ENCODE data around the gene SLC6A20. TPM values are rescaled to one million over a fixed set of nuclear protein-coding genes. Genes with fewer than 3 reads are reported as not detected.
A peak's percentile ranks its signal among the peaks of the same experiment; 100 is the strongest.

Gene SLC6A20, protein sequence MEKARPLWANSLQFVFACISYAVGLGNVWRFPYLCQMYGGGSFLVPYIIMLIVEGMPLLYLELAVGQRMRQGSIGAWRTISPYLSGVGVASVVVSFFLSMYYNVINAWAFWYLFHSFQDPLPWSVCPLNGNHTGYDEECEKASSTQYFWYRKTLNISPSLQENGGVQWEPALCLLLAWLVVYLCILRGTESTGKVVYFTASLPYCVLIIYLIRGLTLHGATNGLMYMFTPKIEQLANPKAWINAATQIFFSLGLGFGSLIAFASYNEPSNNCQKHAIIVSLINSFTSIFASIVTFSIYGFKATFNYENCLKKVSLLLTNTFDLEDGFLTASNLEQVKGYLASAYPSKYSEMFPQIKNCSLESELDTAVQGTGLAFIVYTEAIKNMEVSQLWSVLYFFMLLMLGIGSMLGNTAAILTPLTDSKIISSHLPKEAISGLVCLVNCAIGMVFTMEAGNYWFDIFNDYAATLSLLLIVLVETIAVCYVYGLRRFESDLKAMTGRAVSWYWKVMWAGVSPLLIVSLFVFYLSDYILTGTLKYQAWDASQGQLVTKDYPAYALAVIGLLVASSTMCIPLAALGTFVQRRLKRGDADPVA
- not detected in 2 replicates for total RNA-seq (2014; rRNA removed; shearing (Covaris generic); ENCODE audit: low replicate concordance)

DNA sequence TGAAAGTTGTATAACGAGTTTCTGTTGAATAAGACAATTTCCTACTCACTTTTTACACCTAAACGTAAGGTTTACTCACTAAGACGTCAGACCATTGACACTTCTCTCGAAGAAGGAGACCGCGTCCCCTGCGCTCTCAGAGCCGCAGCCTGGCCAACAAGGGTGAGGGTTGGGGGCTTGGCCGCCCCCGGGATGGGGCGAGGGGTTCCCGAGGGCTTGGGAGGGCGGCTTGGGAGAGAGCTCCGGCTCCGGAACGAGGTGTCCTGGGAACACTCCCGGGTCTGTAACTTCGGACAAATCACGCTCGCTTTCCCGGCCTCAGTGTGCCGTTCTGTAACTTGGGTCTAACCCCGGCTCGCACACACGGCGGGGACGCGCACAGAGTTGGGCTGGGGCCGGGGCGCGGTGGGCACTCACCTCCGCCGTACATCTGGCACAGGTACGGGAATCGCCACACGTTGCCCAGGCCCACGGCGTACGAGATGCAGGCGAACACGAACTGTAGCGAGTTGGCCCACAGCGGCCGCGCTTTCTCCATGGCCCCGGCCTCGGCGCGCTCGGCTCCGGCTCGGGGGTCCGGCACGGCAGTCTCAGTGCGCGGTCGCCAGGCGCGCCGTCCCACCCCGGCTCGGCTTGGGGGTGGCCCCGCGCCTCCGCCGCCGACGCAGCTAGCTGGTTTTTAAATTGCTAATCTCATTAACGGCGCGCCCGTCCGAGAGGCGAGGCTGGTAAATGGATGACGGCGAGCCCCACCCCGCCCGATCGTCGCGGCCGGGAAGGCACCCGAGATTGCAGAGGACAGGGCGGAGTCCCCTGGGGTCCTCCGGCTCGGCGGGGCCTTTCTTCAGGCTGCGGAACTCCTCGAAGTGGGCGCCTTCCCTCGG, at the start of gene SLC6A20:
Gene SLC6A20, minus strand, starts transcription at position 655 of the 884 bp plus-strand sequence. Its CDS starts 117 bp downstream, at position 538.
- H4K20me1 ChIP-seq (ENCODE audit: insufficient read depth, low read depth, low read length) = no peaks in the 10 kb centered on the region
- H3K4me3 ChIP-seq (ENCODE audit: low read length) = no peak within 1 kb of the TSS
- H3K9me3 ChIP-seq (ENCODE audit: low read length) = no peaks in the 10 kb centered on the region
- H3K4me2 ChIP-seq (ENCODE audit: low read depth, low read length, poor library complexity, severe bottlenecking) = no peak within 1 kb of the TSS
- no peak within 1 kb of the TSS for H2AFZ ChIP-seq (ENCODE audit: low read length)
- no peak within 1 kb of the TSS for H3K27ac ChIP-seq (ENCODE audit: low read length)
- no peaks in the 10 kb centered on the region for H3K36me3 ChIP-seq (ENCODE audit: insufficient read depth, low read length)
- no peaks in the 10 kb centered on the region for H3K9me2 ChIP-seq (replicated peaks; ENCODE audit: insufficient read depth, low read length)
- H3K27me3 ChIP-seq (ENCODE audit: low read length) = no peaks in the 10 kb centered on the region
- no peaks in the 10 kb centered on the region for H3K4me1 ChIP-seq (ENCODE audit: low read length)
- no peak within 1 kb of the TSS for H3K9ac ChIP-seq (ENCODE audit: low read length)
- H3K79me2 ChIP-seq (ENCODE audit: low read length) = no peaks in the 10 kb centered on the region
- no peak for DNase-seq

DNA sequence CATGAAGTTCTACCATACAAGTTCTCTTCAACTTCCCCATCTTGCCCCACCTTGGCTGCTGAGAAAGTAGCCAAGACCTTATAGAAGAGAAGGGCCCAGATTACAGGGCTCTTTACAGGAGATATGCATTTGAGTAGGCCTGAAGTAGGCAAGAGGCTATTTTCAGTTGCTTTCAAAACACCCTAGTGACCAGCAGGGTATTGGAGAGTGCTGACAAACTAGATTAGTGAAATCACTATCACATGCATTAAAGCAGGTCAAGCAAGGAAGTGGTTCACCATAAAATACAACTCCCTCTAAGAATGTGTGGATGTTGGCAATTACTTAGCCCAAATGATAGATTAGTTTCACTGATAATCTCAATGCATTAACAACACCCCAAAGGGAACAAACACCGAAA, 48.3 kb upstream of the SLC6A20 start:
- no peak overlapping the region for H3K27ac ChIP-seq (ENCODE audit: low read length)
- H3K36me3 ChIP-seq (ENCODE audit: insufficient read depth, low read length) = no peaks in the 10 kb centered on the region
- no peak overlapping the region for H3K4me3 ChIP-seq (ENCODE audit: low read length)
- H3K4me1 ChIP-seq (ENCODE audit: low read length) = peaks cover 14% of the 10 kb centered on the region
- no peaks in the 10 kb centered on the region for H3K79me2 ChIP-seq (ENCODE audit: low read length)
- no peaks in the 10 kb centered on the region for H3K9me3 ChIP-seq (ENCODE audit: low read length)
- no peaks in the 10 kb centered on the region for H4K20me1 ChIP-seq (ENCODE audit: insufficient read depth, low read depth, low read length)
- no peak for DNase-seq
- no peak overlapping the region for H3K9ac ChIP-seq (ENCODE audit: low read length)
- H2AFZ ChIP-seq (ENCODE audit: low read length) = no peak overlapping the region
- H3K27me3 ChIP-seq (ENCODE audit: low read length) = no peaks in the 10 kb centered on the region; the same call in 1 of the 2 replicates
- H3K4me2 ChIP-seq (ENCODE audit: low read depth, low read length, poor library complexity, severe bottlenecking) = no peak overlapping the region
- H3K9me2 ChIP-seq (replicated peaks; ENCODE audit: insufficient read depth, low read length) = no peaks in the 10 kb centered on the region

DNA sequence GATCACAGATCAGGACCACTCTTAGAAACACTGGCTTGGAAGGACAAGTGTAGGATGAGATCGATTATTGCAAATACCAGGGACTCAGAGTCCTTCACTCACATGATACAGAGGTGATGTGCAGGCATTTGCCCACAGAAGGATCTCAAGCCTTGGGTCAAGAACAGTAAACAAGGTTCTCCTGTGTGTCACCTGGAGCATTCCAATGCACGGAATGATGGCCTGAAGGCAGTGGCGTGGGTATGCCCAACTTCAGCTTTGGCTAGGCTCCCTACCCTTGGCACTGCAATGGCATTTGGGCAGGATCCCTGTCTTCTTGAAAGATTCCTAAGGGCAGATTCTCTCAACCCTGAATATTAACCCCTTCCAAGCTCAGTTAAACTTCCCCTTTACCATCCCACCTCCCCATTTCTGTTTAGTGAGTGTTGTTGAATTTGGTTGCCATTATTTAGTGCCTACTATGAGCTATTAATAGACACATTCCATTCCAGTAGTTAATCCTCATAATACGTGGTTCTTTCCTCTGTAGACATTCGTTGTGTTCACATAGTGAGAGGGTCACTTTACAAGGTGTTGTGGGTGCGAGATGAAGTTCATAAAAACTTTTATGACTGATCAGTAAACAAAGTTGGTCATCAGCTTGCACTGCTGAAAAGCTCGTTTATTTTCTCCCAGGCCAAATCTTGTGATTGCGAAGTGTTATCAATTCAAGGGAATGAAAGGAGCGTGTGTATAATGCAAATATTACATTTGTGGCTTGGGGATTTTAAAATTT, 46.7 kb upstream of the SLC6A20 start:
- Histone ChIP-seq H3K4me1 (ENCODE audit: low read length) (peaks cover 14% of the 10 kb centered on the region), H3K9me2 (replicated peaks; ENCODE audit: insufficient read depth, low read length) (no peaks in the 10 kb centered on the region), H3K36me3 (ENCODE audit: insufficient read depth, low read length) (no peaks in the 10 kb centered on the region), H3K27ac (ENCODE audit: low read length) (no peak overlapping the region), H3K27me3 (ENCODE audit: low read length) (no peaks in the 10 kb centered on the region; the same call in 1 of the 2 replicates), H3K4me2 (ENCODE audit: low read depth, low read length, poor library complexity, severe bottlenecking) (no peak overlapping the region), H2AFZ (ENCODE audit: low read length) (no peak overlapping the region), H3K4me3 (ENCODE audit: low read length) (no peak overlapping the region), H4K20me1 (ENCODE audit: insufficient read depth, low read depth, low read length) (no peaks in the 10 kb centered on the region), H3K9ac (ENCODE audit: low read length) (no peak overlapping the region), H3K9me3 (ENCODE audit: low read length) (no peaks in the 10 kb centered on the region), H3K79me2 (ENCODE audit: low read length) (no peaks in the 10 kb centered on the region)
- DNase-seq = no peak

DNA sequence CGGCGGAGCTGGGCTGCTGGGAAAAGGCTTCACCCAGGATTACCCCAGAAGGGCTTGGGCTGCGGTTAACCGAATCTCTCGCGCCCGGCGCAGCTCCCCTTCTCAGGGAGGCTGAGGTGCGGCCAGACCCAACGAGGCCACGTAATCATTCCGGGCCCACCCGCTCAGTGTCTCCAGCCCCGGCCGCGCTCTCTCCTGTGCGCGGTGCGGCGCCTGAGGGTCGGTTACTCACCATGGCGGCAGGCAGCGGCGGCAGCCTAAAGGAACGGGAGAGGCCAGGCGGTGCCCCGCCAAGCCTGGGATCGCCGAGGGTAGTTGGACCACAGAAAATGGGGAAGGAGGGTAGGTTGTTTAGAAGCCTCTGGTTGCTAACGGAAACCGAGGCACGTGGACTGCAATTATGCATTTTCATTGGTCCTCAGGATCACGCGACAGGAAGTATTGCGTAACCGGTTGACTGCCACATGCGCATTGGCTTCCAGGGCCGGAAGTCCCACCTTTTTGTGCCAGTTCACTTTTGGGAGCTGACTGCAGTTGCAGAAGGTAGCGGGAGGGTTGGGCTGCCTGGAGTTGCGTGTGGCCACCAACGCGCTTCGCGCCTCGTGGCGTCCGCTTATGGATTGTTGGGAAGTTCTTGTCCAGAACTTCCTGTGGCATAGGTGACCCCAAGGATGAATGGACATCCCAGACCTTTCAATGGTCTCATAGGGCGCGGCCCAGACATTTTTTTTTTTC, 45.6 kb upstream of the SLC6A20 start, which contains the start of gene LZTFL1:
Gene LZTFL1, minus strand, starts transcription at position 363 of the 735 bp plus-strand sequence. Its CDS starts 128 bp downstream, at position 235.
- no peaks in the 10 kb centered on the region for H3K9me2 ChIP-seq (replicated peaks; ENCODE audit: insufficient read depth, low read length)
- H3K36me3 ChIP-seq (ENCODE audit: insufficient read depth, low read length) = no peaks in the 10 kb centered on the region
- H3K9ac ChIP-seq (ENCODE audit: low read length) = peak within 1 kb of the TSS; percentile 41
- H3K4me1 ChIP-seq (ENCODE audit: low read length) = peaks cover 14% of the 10 kb centered on the region
- DNase-seq = peak; percentile 91
- H3K4me2 ChIP-seq (ENCODE audit: low read depth, low read length, poor library complexity, severe bottlenecking) = peak within 1 kb of the TSS; percentile 63
- H4K20me1 ChIP-seq (ENCODE audit: insufficient read depth, low read depth, low read length) = no peaks in the 10 kb centered on the region
- H2AFZ ChIP-seq (ENCODE audit: low read length) = peak within 1 kb of the TSS; percentile 63; the same call in 1 of the 2 replicates
- no peaks in the 10 kb centered on the region; the same call in 1 of the 2 replicates for H3K27me3 ChIP-seq (ENCODE audit: low read length)
- no peaks in the 10 kb centered on the region for H3K9me3 ChIP-seq (ENCODE audit: low read length)
- peak within 1 kb of the TSS; percentile 65 for H3K4me3 ChIP-seq (ENCODE audit: low read length)
- no peak within 1 kb of the TSS for H3K27ac ChIP-seq (ENCODE audit: low read length)
- no peaks in the 10 kb centered on the region for H3K79me2 ChIP-seq (ENCODE audit: low read length)

DNA sequence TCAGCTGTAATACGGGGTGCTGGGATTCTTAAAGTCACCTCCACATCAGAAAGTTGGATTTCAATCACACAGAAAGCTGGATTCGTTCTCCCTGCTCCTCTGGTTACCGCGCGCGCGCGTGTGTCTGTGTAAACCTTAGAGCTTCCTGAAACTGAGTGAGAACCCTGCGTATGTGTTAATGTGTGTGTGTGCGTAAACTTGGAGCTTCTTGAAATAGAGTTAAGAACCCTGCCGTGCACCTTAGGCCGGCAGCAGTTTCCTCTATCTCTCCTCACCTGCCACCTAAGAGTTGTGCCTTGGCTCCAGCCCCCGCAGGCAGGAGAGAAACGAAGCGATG, 45.1 kb upstream of the SLC6A20 start:
- peaks cover 14% of the 10 kb centered on the region for H3K4me1 ChIP-seq (ENCODE audit: low read length)
- H3K9ac ChIP-seq (ENCODE audit: low read length) = peak overlapping the region; percentile 41
- no peaks in the 10 kb centered on the region for H3K9me2 ChIP-seq (replicated peaks; ENCODE audit: insufficient read depth, low read length)
- no peak overlapping the region for H3K27ac ChIP-seq (ENCODE audit: low read length)
- H3K27me3 ChIP-seq (ENCODE audit: low read length) = no peaks in the 10 kb centered on the region; the same call in 1 of the 2 replicates
- H2AFZ ChIP-seq (ENCODE audit: low read length) = 0 out of 2 replicates have a peak overlapping the region, but pooled peaks have one; percentile 11
- H3K4me2 ChIP-seq (ENCODE audit: low read depth, low read length, poor library complexity, severe bottlenecking) = peak overlapping the region; percentile 63
- no peaks in the 10 kb centered on the region for H4K20me1 ChIP-seq (ENCODE audit: insufficient read depth, low read depth, low read length)
- H3K4me3 ChIP-seq (ENCODE audit: low read length) = peak overlapping the region; percentile 65
- no peaks in the 10 kb centered on the region for H3K36me3 ChIP-seq (ENCODE audit: insufficient read depth, low read length)
- no peaks in the 10 kb centered on the region for H3K79me2 ChIP-seq (ENCODE audit: low read length)
- DNase-seq = no peak
- H3K9me3 ChIP-seq (ENCODE audit: low read length) = no peaks in the 10 kb centered on the region

DNA sequence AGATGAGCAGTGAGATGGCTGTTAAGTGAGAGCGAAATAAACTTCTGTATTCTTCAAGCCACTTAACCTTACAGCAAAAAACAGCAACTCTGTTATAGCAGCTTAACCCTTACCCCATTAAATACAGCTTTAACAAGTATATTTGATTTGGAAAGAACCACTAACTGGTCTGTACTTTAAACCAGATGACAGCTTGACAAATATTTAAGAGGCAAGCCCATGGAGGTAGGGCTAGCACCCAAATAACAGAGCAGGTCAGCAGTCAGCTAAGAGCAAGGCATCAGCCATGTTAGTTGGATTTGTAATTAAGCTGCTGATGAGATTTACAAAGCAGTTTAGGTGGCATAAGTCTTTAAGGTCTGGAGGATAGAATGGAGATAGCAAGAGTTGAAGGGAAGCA, 42.1 kb upstream of the SLC6A20 start:
- Histone ChIP-seq H3K9me3 (ENCODE audit: low read length) (no peaks in the 10 kb centered on the region), H3K27me3 (ENCODE audit: low read length) (no peaks in the 10 kb centered on the region), H2AFZ (ENCODE audit: low read length) (no peak overlapping the region), H3K36me3 (ENCODE audit: insufficient read depth, low read length) (no peaks in the 10 kb centered on the region), H3K4me2 (ENCODE audit: low read depth, low read length, poor library complexity, severe bottlenecking) (no peak overlapping the region), H3K9ac (ENCODE audit: low read length) (no peak overlapping the region), H3K4me3 (ENCODE audit: low read length) (no peak overlapping the region), H4K20me1 (ENCODE audit: insufficient read depth, low read depth, low read length) (no peaks in the 10 kb centered on the region), H3K79me2 (ENCODE audit: low read length) (no peaks in the 10 kb centered on the region), H3K27ac (ENCODE audit: low read length) (no peak overlapping the region), H3K9me2 (replicated peaks; ENCODE audit: insufficient read depth, low read length) (no peaks in the 10 kb centered on the region), H3K4me1 (ENCODE audit: low read length) (peaks cover 14% of the 10 kb centered on the region)
- no peak for DNase-seq

DNA sequence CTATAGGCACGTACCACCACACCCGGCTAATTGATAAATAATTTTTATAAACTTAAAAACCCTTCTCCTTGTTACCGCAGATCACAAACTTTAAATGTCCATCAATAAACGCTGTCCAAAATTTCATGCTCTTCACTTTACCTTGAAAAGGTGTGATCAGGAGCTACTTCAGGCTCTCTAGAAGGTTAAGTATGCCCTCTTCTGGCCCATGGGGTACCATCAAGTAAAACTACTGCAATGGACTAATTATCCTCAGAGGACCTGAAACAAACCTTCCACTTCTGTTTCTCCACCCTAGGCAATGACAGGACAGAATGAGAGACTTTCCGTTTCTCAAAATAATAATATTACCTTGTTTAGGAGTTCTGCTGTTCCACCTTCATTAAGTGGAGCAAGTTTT, 36.4 kb upstream of the SLC6A20 start:
- Histone ChIP-seq H4K20me1 (ENCODE audit: insufficient read depth, low read depth, low read length) (no peaks in the 10 kb centered on the region), H3K79me2 (ENCODE audit: low read length) (no peaks in the 10 kb centered on the region), H3K9me3 (ENCODE audit: low read length) (no peaks in the 10 kb centered on the region), H2AFZ (ENCODE audit: low read length) (no peak overlapping the region), H3K27ac (ENCODE audit: low read length) (no peak overlapping the region), H3K36me3 (ENCODE audit: insufficient read depth, low read length) (no peaks in the 10 kb centered on the region), H3K4me3 (ENCODE audit: low read length) (no peak overlapping the region), H3K9ac (ENCODE audit: low read length) (no peak overlapping the region), H3K4me2 (ENCODE audit: low read depth, low read length, poor library complexity, severe bottlenecking) (no peak overlapping the region), H3K4me1 (ENCODE audit: low read length) (no peaks in the 10 kb centered on the region), H3K27me3 (ENCODE audit: low read length) (no peaks in the 10 kb centered on the region), H3K9me2 (replicated peaks; ENCODE audit: insufficient read depth, low read length) (no peaks in the 10 kb centered on the region)
- peak; percentile 59 for DNase-seq
